Measurements from ENCODE around the gene MVB12B.
"Not testable (repeated sequence)": the region's sequence is repeated elsewhere in the genome, so short reads cannot be mapped to it uniquely, and the experiment has no call there.

Gene MVB12B

GRCh38 chr9:126326228-126327005, at the start of gene MVB12B:
Gene MVB12B, plus strand, starts transcription at chr9:126326829. Its CDS starts 101 bp downstream, at chr9:126326930.
- peak in 1 of 3 experiments; percentile 10 for DNase-seq (ENCODE audit: low read depth in 2 of 3, low spot score in 2 of 3)

GRCh38 chr9:126283799-126284465, 42.7 kb upstream of the MVB12B start:
- DNase-seq (ENCODE audit: low read depth in 2 of 3, low spot score in 2 of 3), result no peak

- DNase-seq (ENCODE audit: low read depth in 2 of 3, low spot score in 2 of 3), result not testable (repeated sequence)
These were observed 41.0 kb upstream of the MVB12B start for GRCh38 chr9:126285652-126286051.

GRCh38 chr9:126287166-126287866, 39.3 kb upstream of the MVB12B start:
- DNase-seq (ENCODE audit: low read depth in 2 of 3, low spot score in 2 of 3), result no peak

- no peak for DNase-seq (ENCODE audit: low read depth in 2 of 3, low spot score in 2 of 3)
These were observed 35.8 kb upstream of the MVB12B start for GRCh38 chr9:126290871-126291270.

- no peak for DNase-seq (ENCODE audit: low read depth in 2 of 3, low spot score in 2 of 3)
These were observed 34.7 kb upstream of the MVB12B start for GRCh38 chr9:126291925-126292324.

- no peak for DNase-seq (ENCODE audit: low read depth in 2 of 3, low spot score in 2 of 3)
These were observed 33.7 kb upstream of the MVB12B start for GRCh38 chr9:126292736-126293521.

- no peak for DNase-seq (ENCODE audit: low read depth in 2 of 3, low spot score in 2 of 3)
These were observed 33.1 kb upstream of the MVB12B start for GRCh38 chr9:126293522-126293889.

- no peak for DNase-seq (ENCODE audit: low read depth in 2 of 3, low spot score in 2 of 3)
These were observed 32.1 kb upstream of the MVB12B start for GRCh38 chr9:126294331-126295081.

GRCh38 chr9:126295082-126295477, 31.5 kb upstream of the MVB12B start:
- DNase-seq (ENCODE audit: low read depth in 2 of 3, low spot score in 2 of 3), result no peak

- no peak for DNase-seq (ENCODE audit: low read depth in 2 of 3, low spot score in 2 of 3)
These were observed 31.1 kb upstream of the MVB12B start for GRCh38 chr9:126295516-126295915.

- DNase-seq (ENCODE audit: low read depth in 2 of 3, low spot score in 2 of 3), result no peak
These were observed 30.6 kb upstream of the MVB12B start for GRCh38 chr9:126295936-126296600.

GRCh38 chr9:126296687-126297086, 29.9 kb upstream of the MVB12B start:
- DNase-seq (ENCODE audit: low read depth in 2 of 3, low spot score in 2 of 3), result no peak

GRCh38 chr9:126297661-126298060, 29.0 kb upstream of the MVB12B start:
- DNase-seq (ENCODE audit: low read depth in 2 of 3, low spot score in 2 of 3), result no peak

- DNase-seq (ENCODE audit: low read depth in 2 of 3, low spot score in 2 of 3), result no peak
These were observed 28.4 kb upstream of the MVB12B start for GRCh38 chr9:126298063-126298801.

- DNase-seq (ENCODE audit: low read depth in 2 of 3, low spot score in 2 of 3), result no peak
These were observed 26.8 kb upstream of the MVB12B start for GRCh38 chr9:126299706-126300276.

- no peak for DNase-seq (ENCODE audit: low read depth in 2 of 3, low spot score in 2 of 3)
These were observed 25.4 kb upstream of the MVB12B start for GRCh38 chr9:126301196-126301595.

- DNase-seq (ENCODE audit: low read depth in 2 of 3, low spot score in 2 of 3), result no peak
These were observed 24.5 kb upstream of the MVB12B start for GRCh38 chr9:126301985-126302603.

All from activated CD8-positive, alpha-beta memory T cell treated with anti-CD3 and anti-CD28 coated beads for 48 hours (primary cell).